Measurements from ENCODE around the gene LRPAP1. TPM values are rescaled to one million over a fixed set of nuclear protein-coding genes. Genes with fewer than 3 reads are reported as not detected.

LRPAP1 gene
- total and polyA plus RNA-seq, 2 donors (not counting 1 experiment from before 2014, with no cell fraction given) = 62.9 to 80.5 TPM

- H4K20me1 ChIP-seq (ENCODE audit: control insufficient read depth, extremely low read depth, insufficient read depth, low read length) = no peaks in the 10 kb centered on the region
These were observed 63.4 kb downstream of the LRPAP1 start for GRCh38 chr4:3468804-3469203.

DNA sequence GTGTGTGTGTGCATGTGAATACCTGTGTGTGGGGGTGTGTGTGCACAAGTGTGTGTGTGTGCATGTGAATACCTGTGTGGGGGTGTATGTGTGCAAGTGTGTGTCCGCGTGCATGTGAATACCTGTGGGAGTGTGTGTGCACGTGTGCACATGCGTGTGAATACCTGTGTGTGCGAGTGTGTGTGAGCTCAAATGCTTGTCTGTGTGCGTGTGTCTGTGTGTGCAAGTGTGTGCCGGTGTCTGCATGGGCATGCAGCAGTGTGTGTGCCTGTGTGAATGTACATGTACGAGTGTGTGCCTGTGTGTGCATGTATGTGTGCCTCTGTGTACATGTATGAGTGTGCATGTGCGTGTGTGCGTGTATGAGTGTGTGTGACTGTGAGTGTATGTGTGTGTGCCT lies 64.1 kb downstream of the LRPAP1 start:
- H3K27ac ChIP-seq (ENCODE audit: insufficient read depth, low read length) = no peak overlapping the region
- H3K79me2 ChIP-seq (ENCODE audit: control insufficient read depth, insufficient read depth, low read length) = no peaks in the 10 kb centered on the region
- H4K20me1 ChIP-seq (ENCODE audit: control insufficient read depth, extremely low read depth, insufficient read depth, low read length) = no peaks in the 10 kb centered on the region
- no peaks in the 10 kb centered on the region for H3K36me3 ChIP-seq (ENCODE audit: control insufficient read depth, insufficient read depth, low read length)
- no peak overlapping the region for H3K4me3 ChIP-seq (replicated peaks in 1 of 4; ENCODE audit: control extremely low read depth in 1 of 4, insufficient read depth in 1 of 4, low read depth in 3 of 4, low read length in 4 of 4)
- H3K9me3 ChIP-seq (ENCODE audit: control insufficient read depth, insufficient read depth, low read depth, low read length) = peaks cover 4% of the 10 kb centered on the region
- H3K27me3 ChIP-seq (ENCODE audit: control insufficient read depth, insufficient read depth, low read length) = peaks cover 4% of the 10 kb centered on the region
- H2AFZ ChIP-seq (ENCODE audit: low read length) = no peak overlapping the region
- H3K4me2 ChIP-seq (ENCODE audit: extremely low read depth, insufficient read depth, low read length) = no peak overlapping the region
- no peak overlapping the region for H3K9ac ChIP-seq (ENCODE audit: insufficient read depth, low read length)
- DNase-seq (ENCODE audit: low read depth in 2 of 2) = no peak
- no peaks in the 10 kb centered on the region for H3K4me1 ChIP-seq (ENCODE audit: control insufficient read depth, extremely low read depth, insufficient read depth, low read length)
- TF ChIP-seq EZH2 (IDR thresholded peaks at IDR 0.05; ENCODE audit: low read length, missing control alignments) = no peak
- no peak for TF ChIP-seq CTCF (conservative IDR thresholded peaks at IDR 0.05 in 1 of 2, IDR thresholded peaks at IDR 0.05 in 1 of 2; ENCODE audit: low read depth in 1 of 2, low read length in 2 of 2)

More at GRCh38 chr4:3468804-3469203, 63.4 kb downstream of the LRPAP1 start:
- H3K79me2 ChIP-seq (ENCODE audit: control insufficient read depth, insufficient read depth, low read length) = no peaks in the 10 kb centered on the region
- H3K36me3 ChIP-seq (ENCODE audit: control insufficient read depth, insufficient read depth, low read length) = no peaks in the 10 kb centered on the region
- no peak overlapping the region for H3K27ac ChIP-seq (ENCODE audit: insufficient read depth, low read length)
- no peak overlapping the region for H2AFZ ChIP-seq (ENCODE audit: low read length)
- no peak overlapping the region for H3K4me3 ChIP-seq (replicated peaks in 1 of 4; ENCODE audit: control extremely low read depth in 1 of 4, insufficient read depth in 1 of 4, low read depth in 3 of 4, low read length in 4 of 4)
- peaks cover 4% of the 10 kb centered on the region for H3K27me3 ChIP-seq (ENCODE audit: control insufficient read depth, insufficient read depth, low read length)
- TF ChIP-seq CTCF (conservative IDR thresholded peaks at IDR 0.05 in 1 of 2, IDR thresholded peaks at IDR 0.05 in 1 of 2; ENCODE audit: low read depth in 1 of 2, low read length in 2 of 2) = no peak
- TF ChIP-seq EZH2 (IDR thresholded peaks at IDR 0.05; ENCODE audit: low read length, missing control alignments) = no peak
- DNase-seq (ENCODE audit: low read depth in 2 of 2) = no peak
- no peaks in the 10 kb centered on the region for H3K4me1 ChIP-seq (ENCODE audit: control insufficient read depth, extremely low read depth, insufficient read depth, low read length)
- peaks cover 4% of the 10 kb centered on the region for H3K9me3 ChIP-seq (ENCODE audit: control insufficient read depth, insufficient read depth, low read depth, low read length)
- H3K4me2 ChIP-seq (ENCODE audit: extremely low read depth, insufficient read depth, low read length) = no peak overlapping the region
- no peak overlapping the region for H3K9ac ChIP-seq (ENCODE audit: insufficient read depth, low read length)

- no peaks in the 10 kb centered on the region for H3K36me3 ChIP-seq (ENCODE audit: control insufficient read depth, insufficient read depth, low read length)
- H3K79me2 ChIP-seq (ENCODE audit: control insufficient read depth, insufficient read depth, low read length) = no peaks in the 10 kb centered on the region
- H4K20me1 ChIP-seq (ENCODE audit: control insufficient read depth, extremely low read depth, insufficient read depth, low read length) = no peaks in the 10 kb centered on the region
- H3K4me1 ChIP-seq (ENCODE audit: control insufficient read depth, extremely low read depth, insufficient read depth, low read length) = no peaks in the 10 kb centered on the region
- no peak overlapping the region for H3K27ac ChIP-seq (ENCODE audit: insufficient read depth, low read length)
- peaks cover 4% of the 10 kb centered on the region for H3K27me3 ChIP-seq (ENCODE audit: control insufficient read depth, insufficient read depth, low read length)
- TF ChIP-seq CTCF (conservative IDR thresholded peaks at IDR 0.05 in 1 of 2, IDR thresholded peaks at IDR 0.05 in 1 of 2; ENCODE audit: low read depth in 1 of 2, low read length in 2 of 2) (no peak), EZH2 (IDR thresholded peaks at IDR 0.05; ENCODE audit: low read length, missing control alignments) (no peak)
- no peak overlapping the region for H3K9ac ChIP-seq (ENCODE audit: insufficient read depth, low read length)
- H2AFZ ChIP-seq (ENCODE audit: low read length) = no peak overlapping the region
- no peak for DNase-seq (ENCODE audit: low read depth in 2 of 2)
- no peak overlapping the region for H3K4me2 ChIP-seq (ENCODE audit: extremely low read depth, insufficient read depth, low read length)
- no peak overlapping the region for H3K4me3 ChIP-seq (replicated peaks in 1 of 4; ENCODE audit: control extremely low read depth in 1 of 4, insufficient read depth in 1 of 4, low read depth in 3 of 4, low read length in 4 of 4)
- H3K9me3 ChIP-seq (ENCODE audit: control insufficient read depth, insufficient read depth, low read depth, low read length) = peaks cover 4% of the 10 kb centered on the region
These were observed 64.6 kb downstream of the LRPAP1 start for GRCh38 chr4:3467601-3468031.

All from fibroblast of lung (primary cell).